K562 (cell line): ENCODE results near the gene TALDO1. TPM values are rescaled to one million over a fixed set of nuclear protein-coding genes. Genes with fewer than 3 reads are reported as not detected.

Source experiments
- ERF ChIP-seq: fragments of 450-650 bp; formaldehyde crosslinking; IDR thresholded peaks from 2 replicates; pipeline ENCODE4 v1.4.0; 2020; ENCODE audit warnings: mild to moderate bottlenecking, mixed read lengths
- EWSR1 ChIP-seq: fragments of 450-650 bp; IDR thresholded peaks from 2 replicates; pipeline ENCODE4 v1.6.1; 2018; ENCODE audit warnings: borderline replicate concordance, mild to moderate bottlenecking, low read depth, moderate library complexity; ENCODE audit not compliant: partially characterized antibody
- FOXP1 ChIP-seq: sonication (generic); formaldehyde crosslinking; IDR thresholded peaks from 2 replicates; pipeline ENCODE4 v1.8.0; 2022; ENCODE audit warnings: mild to moderate bottlenecking, missing genetic modification reagents
- HCFC1 ChIP-seq: IDR thresholded peaks from 2 replicates; pipeline ENCODE4 v1.6.1; 2012; ENCODE audit warnings: low read depth, low read length, improper control_type of control experiment
- JUN ChIP-seq, 2 experiments: sonication (generic) in 1 of 2; formaldehyde crosslinking in 1 of 2; IDR thresholded peaks; 2 replicates each; pipeline versions ENCODE4 v1.6.1 to v1.8.0; 2012 to 2022; ENCODE audit warnings: borderline replicate concordance in 2 of 2, mild to moderate bottlenecking in 2 of 2, improper control_type of control experiment in 1 of 2, low read depth in 1 of 2, low read length in 1 of 2, missing genetic modification reagents in 1 of 2
- MAX ChIP-seq: sonication (generic); formaldehyde crosslinking; IDR thresholded peaks from 2 replicates; pipeline ENCODE4 v1.9.0; 2022; ENCODE audit warnings: mild to moderate bottlenecking, missing genetic modification reagents
- MBD2 ChIP-seq: sonication (generic); IDR thresholded peaks from 2 replicates; pipeline ENCODE4 v1.6.1; 2016; ENCODE audit warnings: low read depth, borderline replicate concordance
- NR1H2 ChIP-seq: sonication (generic); formaldehyde crosslinking; IDR thresholded peaks from 2 replicates; pipeline ENCODE4 v1.4.0; 2020; ENCODE audit warnings: mild to moderate bottlenecking, missing genetic modification reagents
- PTBP1 ChIP-seq: fragments of 200-400 bp; formaldehyde crosslinking; IDR thresholded peaks from 2 replicates; pipeline ENCODE4 v1.6.1; 2017; ENCODE audit warnings: low read depth, low read length
- TAF9B ChIP-seq: fragments of 450-650 bp; IDR thresholded peaks from 2 replicates; pipeline ENCODE4 v1.6.1; 2018; ENCODE audit warnings: mild to moderate bottlenecking; ENCODE audit not compliant: partially characterized antibody
- TBP ChIP-seq: optimal IDR thresholded peaks from 2 replicates; pipeline ENCODE3; 2011; ENCODE audit warnings: low read depth, low read length, improper control_type of control experiment
- TFE3 ChIP-seq: fragments of 450-650 bp; formaldehyde crosslinking; IDR thresholded peaks from 2 replicates; pipeline ENCODE4 v1.4.0; 2020; ENCODE audit warnings: mild to moderate bottlenecking, mixed read lengths
- USF1 ChIP-seq: sonication (generic); formaldehyde crosslinking; IDR thresholded peaks from 2 replicates; pipeline ENCODE4 v1.9.0; 2022; ENCODE audit warnings: mild to moderate bottlenecking, missing genetic modification reagents
- ZMIZ1 ChIP-seq, 2 experiments: fragments of 150-350 bp in 1 of 2; IDR thresholded peaks; 2 replicates each; pipeline ENCODE4 v1.6.1; 2012 to 2016; ENCODE audit warnings: low read depth in 2 of 2, low read length in 2 of 2, mild to moderate bottlenecking in 1 of 2, moderate library complexity in 1 of 2
- ZNF140 ChIP-seq: fragments of 250-450 bp; sonication (Bioruptor Pico); IDR thresholded peaks from 2 replicates; pipeline ENCODE4 v1.8.0; 2021; ENCODE audit warnings: moderate library complexity, mild to moderate bottlenecking, inconsistent platforms
- ZNF232 ChIP-seq: sonication (generic); formaldehyde crosslinking; IDR thresholded peaks from 2 replicates; pipeline ENCODE4 v1.8.0; 2022; ENCODE audit warnings: mild to moderate bottlenecking, missing genetic modification reagents
- ZNF253 ChIP-seq: fragments of 250-450 bp; sonication (Bioruptor Pico); conservative IDR thresholded peaks from 2 replicates; pipeline ENCODE4 v1.6.1; 2021; ENCODE audit warnings: mild to moderate bottlenecking
- ZNF282 ChIP-seq: sonication (generic); formaldehyde crosslinking; IDR thresholded peaks from 2 replicates; pipeline ENCODE4 v1.8.1; 2023; ENCODE audit warnings: missing genetic modification reagents
- ZNF436 ChIP-seq: fragments of 250-450, 450-650 bp; sonication (Bioruptor Pico); formaldehyde crosslinking; IDR thresholded peaks from 2 replicates; pipeline ENCODE4 v1.7.0; 2020; ENCODE audit warnings: mild to moderate bottlenecking
- ZNF583 ChIP-seq: fragments of 250-450 bp; sonication (Bioruptor Pico); IDR thresholded peaks from 2 replicates; pipeline ENCODE4 v1.4.0; 2020
- ZNF696 ChIP-seq: fragments of 250-450 bp; sonication (Bioruptor Pico); conservative IDR thresholded peaks from 2 replicates; pipeline ENCODE4 v1.4.0; 2020; ENCODE audit warnings: mild to moderate bottlenecking, moderate library complexity
- polyA plus RNA-seq, 8 experiments: library from polyadenylated mRNA; depleted of rRNA in 4 of 8; stranded (reverse) in 5 of 8; unstranded in 3 of 8; fragments of >200 nt; fragmentation: Nextera tagmentation in 2 of 8; fragmentation: Illumina TruSeq in 1 of 8; extraction: Ambion mirVana in 2 of 8; extraction: Trizol in 1 of 8; gene quantifications; 2 replicates each; pipeline versions ENCODE4 v1.2.1 to v1.2.3, GENCODE V29; 2011 to 2014; ENCODE audit warnings: inconsistent platforms in 1 of 8, missing spikeins in 1 of 8
- total RNA-seq, 7 experiments: library from RNA; depleted of rRNA in 6 of 7; stranded (reverse); fragments of >200 nt in 6 of 7; fragmentation: Illumina TruSeq in 2 of 7; extraction: Trizol in 2 of 7; gene quantifications; 2 replicates each; pipeline versions ENCODE4 v1.2.1 to v1.2.3, GENCODE V29; 2011 to 2021; ENCODE audit warnings: low replicate concordance in 1 of 7

Gene TALDO1
- total and polyA plus RNA-seq, 9 of the 15 experiments (the other 6 are each of a cell fraction or from before 2014, with no cell fraction given) = 260 to 541 (median 441) TPM

- TF ChIP-seq ZMIZ1 (IDR thresholded peaks at IDR 0.05; ENCODE audit: low read depth in 2 of 2, low read length in 2 of 2) (0 out of 4 replicates have a peak, but pooled peaks of 1 of the 2 experiments have one; percentile 21), ZNF253 (CRISPR knock-in tag) (no peak), TFE3 (peak; percentile 96), USF1 (CRISPR knock-in tag) (peak; percentile 89), MAX (CRISPR knock-in tag) (no peak), ZNF696 (CRISPR knock-in tag) (no peak), PTBP1 (no peak), ZNF232 (CRISPR knock-in tag) (no peak), ZNF583 (CRISPR knock-in tag) (no peak), TAF9B (no peak), JUN (IDR thresholded peaks at IDR 0.05; ENCODE audit: borderline replicate concordance, low read depth, low read length) (0 out of 2 replicates have a peak, but pooled peaks have one; percentile 22), JUN (CRISPR knock-in tag; IDR thresholded peaks at IDR 0.05; ENCODE audit: borderline replicate concordance) (no peak), ZNF140 (CRISPR knock-in tag) (no peak), NR1H2 (0 out of 2 replicates have a peak, but pooled peaks have one; percentile 1), MBD2 (peak; percentile 20; the same call in 1 of the 2 replicates), TBP (peak; percentile 73), ERF (CRISPR knock-in tag) (peak; percentile 51; the same call in 1 of the 2 replicates), FOXP1 (CRISPR knock-in tag) (0 out of 2 replicates have a peak, but pooled peaks have one; percentile 24), ZNF436 (CRISPR knock-in tag) (no peak), EWSR1 (no peak), ZNF282 (CRISPR knock-in tag) (peak; percentile 54), HCFC1 (0 out of 2 replicates have a peak, but pooled peaks have one; percentile 35)
These were observed 30.3 kb downstream of the TALDO1 start, which contains the start of gene GATD1 (continued) for GRCh38 chr11:777288-778255.
